ENCODE results near the gene PLXNB1. TPM values are rescaled to one million over a fixed set of nuclear protein-coding genes. Genes with fewer than 3 reads are reported as not detected.

PLXNB1 gene
- total RNA-seq, 3 donors from 2014 or later = 60.2 to 182 (median 148) TPM

DNA sequence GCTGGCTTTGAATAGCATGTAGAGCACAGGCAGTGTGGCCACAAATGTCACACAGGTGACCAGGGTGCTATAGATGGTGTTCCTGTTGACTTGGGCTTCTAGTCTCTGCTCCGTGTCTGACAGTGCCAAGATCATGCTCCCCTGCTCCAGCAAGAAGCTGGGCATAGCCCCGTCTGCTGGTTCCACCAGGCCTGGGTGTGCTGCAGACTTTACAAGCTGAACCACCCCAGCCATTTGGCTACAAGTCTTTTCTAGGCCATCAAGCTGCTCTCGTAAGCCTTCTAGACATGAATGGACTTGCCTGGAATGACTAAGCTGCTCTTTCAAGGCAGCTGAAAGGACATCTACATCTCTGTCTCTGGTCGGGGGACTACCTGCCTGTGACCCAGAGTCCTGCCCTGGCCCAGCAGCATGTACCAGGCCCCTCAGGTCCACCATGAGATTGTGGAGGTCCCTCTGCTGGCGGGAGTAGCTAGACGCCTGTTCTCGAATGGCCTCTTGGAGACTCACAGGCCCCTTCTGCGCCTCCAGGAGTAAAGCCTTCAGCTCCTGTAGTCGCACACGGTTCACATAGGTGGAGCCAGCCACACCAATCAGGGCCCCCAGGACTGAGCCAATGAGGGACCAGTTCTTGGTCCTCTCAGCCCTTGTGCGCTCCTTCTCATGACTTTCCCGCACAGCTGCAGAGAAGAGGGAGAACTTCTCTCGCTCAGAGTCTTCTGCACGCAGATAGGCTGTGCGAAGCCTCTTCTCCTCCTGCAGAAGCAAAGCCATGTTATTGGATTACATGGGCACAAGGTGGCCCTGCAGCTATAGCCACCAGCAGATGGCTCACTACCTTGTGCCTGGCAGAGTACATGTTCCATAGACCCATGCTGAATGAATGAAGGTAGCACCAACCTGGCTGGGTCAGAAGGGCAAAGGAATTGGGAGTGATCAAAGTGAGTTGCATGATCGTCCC, 2.8 kb upstream of the PLXNB1 start:
- peaks cover 9 to 13% of the 10 kb centered on the region in 2 donors for H3K4me1 ChIP-seq
- TF ChIP-seq POLR2A (IDR thresholded peaks at IDR 0.05) (no peak), POLR2AphosphoS5 (IDR thresholded peaks at IDR 0.05) (no peak)
- TF ChIP-seq, protein P1, sequence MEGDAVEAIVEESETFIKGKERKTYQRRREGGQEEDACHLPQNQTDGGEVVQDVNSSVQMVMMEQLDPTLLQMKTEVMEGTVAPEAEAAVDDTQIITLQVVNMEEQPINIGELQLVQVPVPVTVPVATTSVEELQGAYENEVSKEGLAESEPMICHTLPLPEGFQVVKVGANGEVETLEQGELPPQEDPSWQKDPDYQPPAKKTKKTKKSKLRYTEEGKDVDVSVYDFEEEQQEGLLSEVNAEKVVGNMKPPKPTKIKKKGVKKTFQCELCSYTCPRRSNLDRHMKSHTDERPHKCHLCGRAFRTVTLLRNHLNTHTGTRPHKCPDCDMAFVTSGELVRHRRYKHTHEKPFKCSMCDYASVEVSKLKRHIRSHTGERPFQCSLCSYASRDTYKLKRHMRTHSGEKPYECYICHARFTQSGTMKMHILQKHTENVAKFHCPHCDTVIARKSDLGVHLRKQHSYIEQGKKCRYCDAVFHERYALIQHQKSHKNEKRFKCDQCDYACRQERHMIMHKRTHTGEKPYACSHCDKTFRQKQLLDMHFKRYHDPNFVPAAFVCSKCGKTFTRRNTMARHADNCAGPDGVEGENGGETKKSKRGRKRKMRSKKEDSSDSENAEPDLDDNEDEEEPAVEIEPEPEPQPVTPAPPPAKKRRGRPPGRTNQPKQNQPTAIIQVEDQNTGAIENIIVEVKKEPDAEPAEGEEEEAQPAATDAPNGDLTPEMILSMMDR (IDR thresholded peaks at IDR 0.05) = no peak
- no peaks in the 10 kb centered on the region for H3K36me3 ChIP-seq
- no peak for DNase-seq (ENCODE audit: low spot score in 2 of 2)
- intact Hi-C loops (cut with DNase I; ENCODE audit: low total_unique reads) = no loop called here
- H3K9me3 ChIP-seq = no peaks in the 10 kb centered on the region
- no peaks in the 10 kb centered on the region for H3K27me3 ChIP-seq
- peak overlapping the region in 1 of 3 donors; percentile 27 for H3K4me3 ChIP-seq
- peak overlapping the region; percentile 96 for H3K27ac ChIP-seq

DNA sequence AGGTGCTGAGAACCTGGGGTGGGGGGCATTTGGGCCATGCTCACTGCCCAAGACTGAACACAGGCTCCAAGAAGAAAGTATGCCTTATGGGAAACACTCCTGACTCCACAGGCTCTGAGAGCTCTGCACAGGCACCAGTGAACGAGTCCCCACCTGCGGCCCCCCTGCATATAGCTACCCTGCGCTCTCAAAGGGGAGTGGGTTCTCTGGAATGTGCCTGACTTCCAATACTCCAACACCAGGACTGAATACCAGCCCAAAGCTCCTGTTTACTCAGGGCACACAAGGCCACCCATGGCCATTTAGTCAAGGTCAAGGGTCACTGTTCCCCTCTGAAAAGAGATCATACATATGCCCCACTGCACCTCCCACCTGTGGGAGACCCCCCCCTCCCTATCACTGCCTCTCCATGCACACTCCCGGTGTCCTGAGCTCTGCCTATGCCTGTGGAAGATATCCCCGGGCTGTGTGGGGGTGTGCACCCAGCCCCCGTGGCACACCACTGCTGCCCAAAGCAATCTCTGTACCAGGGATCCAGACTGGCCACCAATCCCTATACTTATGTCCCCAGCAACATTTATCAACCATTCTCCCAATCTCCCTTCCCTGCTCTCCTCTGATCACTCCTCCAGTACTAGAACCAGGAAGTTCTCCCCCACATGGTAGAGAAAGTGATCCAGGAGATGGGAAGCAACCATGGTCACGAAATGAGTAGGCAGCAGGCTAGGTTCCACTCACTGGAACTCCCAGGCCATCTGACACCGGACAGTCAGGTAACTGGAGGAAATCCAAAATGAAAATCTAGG, 1.5 kb upstream of the PLXNB1 start:
- H3K36me3 ChIP-seq = no peaks in the 10 kb centered on the region
- peak overlapping the region; percentile 96 for H3K27ac ChIP-seq
- H3K9me3 ChIP-seq = no peaks in the 10 kb centered on the region
- H3K4me3 ChIP-seq = no peak overlapping the region
- TF ChIP-seq POLR2AphosphoS5 (IDR thresholded peaks at IDR 0.05) (no peak), POLR2A (IDR thresholded peaks at IDR 0.05) (no peak)
- TF ChIP-seq, protein P1 (IDR thresholded peaks at IDR 0.05) = no peak
- peaks cover 9 to 17% of the 10 kb centered on the region in 2 donors for H3K4me1 ChIP-seq
- no peak for DNase-seq (ENCODE audit: low spot score in 2 of 2)
- intact Hi-C loops (cut with DNase I; ENCODE audit: low total_unique reads) = no loop called here
- no peaks in the 10 kb centered on the region for H3K27me3 ChIP-seq

DNA sequence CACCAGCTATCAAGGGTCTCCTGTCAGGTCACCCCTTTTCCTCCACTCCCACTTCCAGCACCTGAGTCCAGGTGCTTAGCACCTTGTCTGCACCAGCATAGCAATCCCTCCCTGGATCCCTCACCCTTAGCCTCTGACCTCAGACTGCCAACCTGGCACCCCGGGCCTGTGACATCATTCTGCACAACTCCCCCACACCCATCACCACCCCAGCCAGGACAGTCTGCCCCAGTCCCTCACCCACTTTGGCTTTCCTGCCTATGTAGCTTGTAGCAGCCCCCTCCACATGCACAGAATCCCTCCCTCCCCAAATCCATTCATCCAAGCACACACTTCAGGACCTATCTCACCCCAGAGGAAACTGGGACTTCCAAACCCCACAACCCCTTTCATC, 819 bp upstream of the PLXNB1 start:
- Histone ChIP-seq H3K4me1 (peaks cover 12 to 24% of the 10 kb centered on the region in 2 donors), H3K4me3 (peak overlapping the region in 2 of 3 donors; percentile 73 to 95), H3K9me3 (no peaks in the 10 kb centered on the region), H3K36me3 (no peaks in the 10 kb centered on the region), H3K27ac (peak overlapping the region; percentile 96), H3K27me3 (no peaks in the 10 kb centered on the region)
- TF ChIP-seq, protein P1 (IDR thresholded peaks at IDR 0.05) = no peak
- TF ChIP-seq POLR2AphosphoS5 (IDR thresholded peaks at IDR 0.05) = no peak
- TF ChIP-seq POLR2A (IDR thresholded peaks at IDR 0.05) = no peak
- no peak for DNase-seq (ENCODE audit: low spot score in 2 of 2)
- intact Hi-C loops (cut with DNase I; ENCODE audit: low total_unique reads) = no loop called here

DNA sequence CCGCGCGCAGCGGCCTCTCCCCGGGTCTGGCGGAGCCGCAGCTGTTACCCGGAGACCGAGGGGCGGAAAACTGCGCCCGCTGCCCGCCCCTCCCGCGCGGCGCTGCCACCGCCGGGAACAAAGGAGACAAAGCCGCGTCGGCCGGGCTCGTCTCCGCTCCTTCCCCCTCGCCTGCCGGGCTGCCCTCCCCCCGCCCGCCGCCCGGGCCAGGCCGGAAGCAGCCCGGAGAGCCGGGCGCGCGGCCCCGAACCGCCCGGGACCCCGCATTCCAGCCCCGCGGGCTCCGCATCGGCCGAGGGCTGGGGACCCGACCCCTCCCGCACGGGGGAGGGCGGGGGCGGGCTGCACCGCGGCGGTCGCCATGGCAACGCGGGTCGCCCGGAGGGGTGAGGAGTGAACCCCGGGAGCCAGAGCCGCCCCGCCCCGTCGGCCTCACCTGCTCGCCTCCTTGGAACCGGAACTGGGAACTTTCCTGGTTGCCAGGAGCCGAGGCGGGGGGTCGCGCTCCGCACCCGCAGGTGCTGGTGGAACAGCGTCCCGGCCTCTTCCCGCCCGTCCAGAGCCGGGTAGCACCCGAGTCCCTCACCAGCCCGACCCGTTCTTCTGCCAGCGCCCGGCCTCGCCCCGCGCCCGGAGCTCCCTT, 448 bp downstream of the PLXNB1 start:
- peaks cover 12 to 36% of the 10 kb centered on the region in 2 donors for H3K4me1 ChIP-seq
- intact Hi-C loops (cut with DNase I; ENCODE audit: low total_unique reads) = no loop called here
- DNase-seq (ENCODE audit: low spot score in 2 of 2) = peak; percentile 63 to 64
- no peaks in the 10 kb centered on the region for H3K9me3 ChIP-seq
- H3K36me3 ChIP-seq = no peaks in the 10 kb centered on the region
- H3K27me3 ChIP-seq = no peaks in the 10 kb centered on the region
- TF ChIP-seq POLR2AphosphoS5 (IDR thresholded peaks at IDR 0.05) (no peak), POLR2A (IDR thresholded peaks at IDR 0.05) (no peak)
- TF ChIP-seq, protein P1 (IDR thresholded peaks at IDR 0.05) = no peak
- peak overlapping the region; percentile 73 to 95 (median 88) for H3K4me3 ChIP-seq
- H3K27ac ChIP-seq = peak overlapping the region; percentile 96
